Breast epithelium (tissue), 4 donors: ENCODE measurements around the gene ITGAL. TPM values are rescaled to one million over a fixed set of nuclear protein-coding genes. Genes with fewer than 3 reads are reported as not detected.

Experiments
- DNase-seq, 2 donors: peaks; one replicate each; pipeline ENCODE4 v3.0.0-alpha.2; 2019; ENCODE audit warnings: low spot score in 2 of 2
- H3K27ac ChIP-seq, 2 donors: fragments of 200-600 bp; sonication (generic) in 1 of 2; one replicate each; pipeline ENCODE4 v1.5.1; 2016 to 2019; ENCODE audit warnings: mild to moderate bottlenecking in 1 of 2
- H3K27me3 ChIP-seq, 2 donors: fragments of 200-600 bp; sonication (generic) in 1 of 2; one replicate each; pipeline versions ENCODE4 v1.5.1 to v1.6.0; 2017 to 2019; ENCODE audit warnings: control low read depth in 1 of 2, mild to moderate bottlenecking in 1 of 2
- H3K36me3 ChIP-seq: fragments of 200-600 bp; one replicate; pipeline ENCODE4 v1.5.1; 2019
- H3K4me1 ChIP-seq, 2 donors: fragments of 200-600 bp; sonication (generic); one replicate each; pipeline ENCODE4 v1.5.1; 2016 to 2019; ENCODE audit warnings: control low read depth in 1 of 2
- H3K4me3 ChIP-seq, 3 donors: fragments of 200-600 bp; sonication (generic); 1 replicate in 2 of 3; 2 replicates in 1 of 3; pipeline ENCODE4 v1.5.1; 2016 to 2019; ENCODE audit warnings: mild to moderate bottlenecking in 3 of 3, moderate library complexity in 2 of 3
- H3K9me3 ChIP-seq, 2 donors: fragments of 200-600 bp; sonication (generic) in 1 of 2; one replicate each; pipeline ENCODE4 v1.5.1; 2016 to 2019; ENCODE audit warnings: control low read depth in 1 of 2
- CTCF ChIP-seq, 3 donors: fragments of 450-650 bp; IDR thresholded peaks; one replicate each; pipeline ENCODE4 v1.5.1; 2016 to 2017; ENCODE audit warnings: antibody characterized with exemption in 3 of 3, mild to moderate bottlenecking in 3 of 3, moderate library complexity in 3 of 3
- POLR2A ChIP-seq: fragments of 450-650 bp; IDR thresholded peaks from one replicate; pipeline ENCODE4 v1.6.1; 2016; ENCODE audit warnings: antibody characterized with exemption, mild to moderate bottlenecking, moderate library complexity
- POLR2AphosphoS5 ChIP-seq, 3 donors: sonication (generic); formaldehyde crosslinking; IDR thresholded peaks; one replicate each; pipeline ENCODE4 v1.6.1; 2017; ENCODE audit warnings: antibody characterized with exemption in 3 of 3
- intact Hi-C: fragments of 100-400 bp; cut with DNase I; formaldehyde crosslinking; loops from one replicate; pipeline ENCODE4 v1.15.1; 2023; ENCODE audit warnings: low total_unique reads
- total RNA-seq, 3 donors: library from RNA; depleted of rRNA; stranded (reverse); fragments of >200 nt; gene quantifications; one replicate each; pipeline ENCODE4 v1.1.0, GENCODE V29; 2016

The ITGAL gene
- total RNA-seq, 3 donors from 2014 or later, result 2.3 to 5.7 (median 2.4) TPM

- intact Hi-C loops, result no loop called here
- no peak for TF ChIP-seq POLR2AphosphoS5 (IDR thresholded peaks at IDR 0.05)
- TF ChIP-seq POLR2A, result no peak
- TF ChIP-seq CTCF (IDR thresholded peaks at IDR 0.05), result no peak
- H3K4me1 ChIP-seq, result peaks cover 3 to 8% of the 10 kb centered on the region in 2 donors
These were observed 98.3 kb downstream of the ITGAL start for GRCh38 chr16:30570636-30571444.

GRCh38 chr16:30571445-30572322, 99.1 kb downstream of the ITGAL start, which contains the start of gene ZNF688:
TSS of gene ZNF688 (minus strand) at chr16:30571714. CDS start at chr16:30571629, 85 bp downstream.
- H3K36me3 ChIP-seq, result no peaks in the 10 kb centered on the region

More at GRCh38 chr16:30570636-30571444, 98.3 kb downstream of the ITGAL start:
- Histone ChIP-seq H3K4me3 (peak overlapping the region; percentile 80 to 89 (median 84)), H3K27ac (peak overlapping the region; percentile 98), H3K9me3 (no peaks in the 10 kb centered on the region), H3K27me3 (no peaks in the 10 kb centered on the region), H3K36me3 (no peaks in the 10 kb centered on the region)
- DNase-seq, result no peak

More at GRCh38 chr16:30571445-30572322, 99.1 kb downstream of the ITGAL start, which contains the start of gene ZNF688:
- no peaks in the 10 kb centered on the region for H3K27me3 ChIP-seq
- peak; percentile 95 to 97 for DNase-seq
- peaks cover 3 to 8% of the 10 kb centered on the region in 2 donors for H3K4me1 ChIP-seq
- H3K4me3 ChIP-seq, result peak within 1 kb of the TSS; percentile 80 to 89 (median 84)
- H3K27ac ChIP-seq, result peak within 1 kb of the TSS; percentile 98
- no peak for TF ChIP-seq POLR2A
- peak; percentile 56 to 90 (median 85) for TF ChIP-seq POLR2AphosphoS5 (IDR thresholded peaks at IDR 0.05)
- TF ChIP-seq CTCF (IDR thresholded peaks at IDR 0.05), result peak in 1 of 3 donors; percentile 24
- no peaks in the 10 kb centered on the region for H3K9me3 ChIP-seq
- intact Hi-C loops, result no loop called here

Other genes with a start within 250 kb of the ITGAL start
- gene NPIPB13, start 224.3 kb upstream of the ITGAL start, total RNA-seq, result 10 to 100 TPM in 2 of 3 donors, 1 to 10 TPM in 1; 5.9 to 14.0 (median 10.2) TPM
- gene CD2BP2, start 117.4 kb upstream of the ITGAL start, total RNA-seq, result 10 to 100 TPM; 26.2 to 47.2 (median 38.3) TPM
- 10 to 100 TPM; 19.0 to 22.2 (median 21.0) TPM for gene TBC1D10B, start 102.2 kb upstream of the ITGAL start, total RNA-seq
- gene MYL11, start 97.9 kb upstream of the ITGAL start, total RNA-seq, result not detected
- gene SEPTIN1, start 90.2 kb upstream of the ITGAL start, total RNA-seq, result 1 to 10 TPM; 1.3 to 4.6 (median 2.7) TPM
- gene ZNF48, start 77.3 kb upstream of the ITGAL start, total RNA-seq, result 1 to 10 TPM; 4.8 to 9.5 (median 6.2) TPM
- 10 to 100 TPM; 21.1 to 29.2 (median 22.2) TPM for gene ZNF771, start 65.1 kb upstream of the ITGAL start, total RNA-seq
- 10 to 100 TPM; 11.2 to 25.6 (median 20.1) TPM for gene DCTPP1, start 42.7 kb upstream of the ITGAL start, total RNA-seq
- 10 to 100 TPM; 28.8 to 44.5 (median 40.6) TPM for gene SEPHS2, start 26.9 kb upstream of the ITGAL start, total RNA-seq
- 10 to 100 TPM; 23.3 to 33.2 (median 29.8) TPM for gene ZNF768, start 53.8 kb downstream of the ITGAL start, total RNA-seq
- 10 to 100 TPM; 10.7 to 14.7 (median 13.2) TPM for gene ZNF747, start 62.1 kb downstream of the ITGAL start, total RNA-seq
- gene ZNF764, start 85.6 kb downstream of the ITGAL start, total RNA-seq, result 1 to 10 TPM; 4.0 to 8.2 (median 7.5) TPM
- 10 to 100 TPM; 17.4 to 18.4 (median 18.4) TPM for gene ZNF688, start 99.0 kb downstream of the ITGAL start, total RNA-seq
- gene ZNF785, start 113.0 kb downstream of the ITGAL start, total RNA-seq, result 10 to 100 TPM in 2 of 3 donors, 1 to 10 TPM in 1; 6.7 to 14.4 (median 12.0) TPM
- 10 to 100 TPM in 2 of 3 donors, 1 to 10 TPM in 1; 7.0 to 15.4 (median 12.8) TPM for gene ZNF689, start 137.6 kb downstream of the ITGAL start, total RNA-seq
- 10 to 100 TPM; 21.3 to 30.2 (median 26.9) TPM for gene PRR14, start 178.2 kb downstream of the ITGAL start, total RNA-seq
- 10 to 100 TPM; 13.6 to 25.2 (median 17.7) TPM for gene FBRS, start 185.7 kb downstream of the ITGAL start, total RNA-seq
- 10 to 100 TPM; 19.0 to 24.9 (median 20.8) TPM for gene SRCAP, start 226.4 kb downstream of the ITGAL start, total RNA-seq